Activated T-cell treated with anti-CD3 and anti-CD28 coated beads for 4 hours (primary cell): ENCODE data around the gene TEK.
"Not testable (repeated sequence)": the region's sequence is repeated elsewhere in the genome, so short reads cannot be mapped to it uniquely, and the experiment has no call there.

Experiments
- DNase-seq: peaks from one replicate; pipeline ENCODE4 v3.0.0-alpha.2; 2020

Gene TEK

DNA sequence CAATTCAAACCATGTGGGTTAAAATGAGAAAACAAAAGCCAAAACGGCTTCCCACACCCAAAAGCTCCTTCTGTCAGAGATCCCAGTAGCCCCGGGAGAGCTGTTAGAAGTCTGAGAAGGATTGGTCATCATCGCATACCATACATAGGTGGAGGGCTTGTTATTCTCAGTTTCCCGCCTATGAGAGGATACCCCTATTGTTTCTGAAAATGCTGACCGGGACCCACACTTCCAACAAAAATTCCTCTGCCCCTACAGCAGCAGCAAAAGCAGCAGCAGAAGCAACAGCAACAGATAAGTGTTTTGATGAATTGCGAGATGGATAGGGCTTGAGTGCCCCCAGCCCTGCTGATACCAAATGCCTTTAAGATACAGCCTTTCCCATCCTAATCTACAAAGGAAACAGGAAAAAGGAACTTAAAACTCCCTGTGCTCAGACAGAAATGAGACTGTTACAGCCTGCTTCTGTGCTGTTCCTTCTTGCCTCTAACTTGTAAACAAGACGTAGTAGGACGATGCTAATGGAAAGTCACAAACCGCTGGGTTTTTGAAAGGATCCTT, at the start of gene TEK:
Gene TEK (plus strand): TSS at position 245 of the 561 bp plus-strand sequence. CDS start 366 bp downstream, outside the sequence.
- DNase-seq: no peak

- no peak for DNase-seq
Observed at GRCh38 chr9:27059412-27059811, 49.6 kb upstream of the TEK start.

- no peak for DNase-seq
Observed at GRCh38 chr9:27059907-27060306, 49.1 kb upstream of the TEK start.

GRCh38 chr9:27065288-27065687, 43.7 kb upstream of the TEK start:
- no peak for DNase-seq

- no peak for DNase-seq
Observed at GRCh38 chr9:27073841-27074728, 34.9 kb upstream of the TEK start.

GRCh38 chr9:27078685-27079084, 30.3 kb upstream of the TEK start:
- DNase-seq: no peak

DNA sequence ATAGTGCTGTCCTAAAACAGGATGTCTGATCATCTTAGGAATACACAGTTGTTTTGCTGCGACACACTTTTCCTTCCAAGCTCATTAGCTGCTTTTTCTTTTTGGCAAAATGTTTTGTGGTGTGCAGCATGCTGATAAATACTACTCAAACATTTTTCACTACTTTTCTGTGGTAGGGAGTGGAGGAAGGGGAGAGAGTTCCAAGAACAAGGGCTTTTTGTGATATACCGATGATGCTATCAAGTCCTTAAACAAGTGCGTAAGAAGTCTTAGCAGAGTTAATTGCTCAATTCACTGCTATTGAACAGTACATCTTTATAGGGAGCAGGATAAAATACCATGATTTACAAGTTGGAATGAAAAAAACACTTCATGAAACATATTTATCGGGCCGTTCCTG, 23.6 kb upstream of the TEK start:
- no peak for DNase-seq

- DNase-seq: no peak
Observed at GRCh38 chr9:27086818-27087680, 22.0 kb upstream of the TEK start.

DNA sequence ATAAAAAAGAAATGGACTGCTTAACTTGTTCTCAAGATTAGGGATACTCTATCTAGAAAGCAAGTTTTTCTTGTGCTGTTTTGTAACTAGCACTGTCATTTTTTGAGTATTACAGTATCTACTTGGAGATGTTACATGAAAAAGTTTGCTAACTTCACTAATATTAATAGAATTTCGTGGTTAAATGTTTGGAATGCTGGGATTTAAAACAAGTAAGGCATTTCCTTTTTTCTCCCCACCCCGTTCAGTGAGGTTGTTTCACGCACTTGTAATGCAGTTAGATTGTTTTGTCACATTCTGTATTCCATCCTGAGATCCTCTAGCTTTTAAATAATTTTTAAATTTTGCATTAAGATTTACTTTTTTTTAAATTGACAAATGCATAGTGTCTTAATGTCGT, 20.0 kb upstream of the TEK start:
- DNase-seq: no peak

DNA sequence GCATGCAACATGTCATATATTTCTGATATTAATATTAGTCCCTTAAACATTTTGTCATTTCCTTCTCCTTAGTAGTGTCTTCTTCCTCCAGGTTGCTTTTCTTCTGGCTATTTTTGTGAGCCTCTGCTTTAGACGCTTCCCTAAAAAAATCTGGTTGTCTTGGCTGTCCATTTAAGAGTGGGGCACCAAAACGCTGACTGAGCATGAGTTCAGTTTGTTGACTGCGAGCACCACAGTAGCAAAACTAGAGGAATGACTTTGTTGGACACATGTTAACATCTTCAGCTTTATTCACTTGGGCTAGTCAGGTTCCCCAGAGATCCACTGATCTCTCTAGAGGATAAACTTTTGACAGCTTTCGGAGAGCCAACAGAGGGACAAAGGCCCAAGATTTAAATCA, 19.3 kb upstream of the TEK start:
- DNase-seq: no peak

- no peak for DNase-seq
Observed at GRCh38 chr9:27090231-27090630, 18.8 kb upstream of the TEK start.

DNA sequence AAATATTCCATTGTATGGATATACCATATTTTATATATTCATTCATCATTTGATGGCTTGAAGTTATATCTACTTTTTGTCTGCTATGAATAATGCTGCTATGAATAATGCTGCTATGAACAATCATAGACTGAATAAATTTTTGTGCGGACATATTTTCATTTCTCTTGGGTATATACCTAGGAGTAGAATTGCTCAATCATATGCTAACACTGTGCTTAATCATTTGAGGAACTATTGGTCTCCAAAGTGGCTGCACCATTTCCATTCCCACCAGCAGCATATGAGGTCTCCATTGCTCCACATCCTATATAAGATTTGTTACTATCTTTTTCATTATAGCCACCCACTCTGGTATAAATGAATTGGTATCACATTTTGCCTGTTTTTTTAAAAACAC, 18.3 kb upstream of the TEK start:
- no peak for DNase-seq

DNA sequence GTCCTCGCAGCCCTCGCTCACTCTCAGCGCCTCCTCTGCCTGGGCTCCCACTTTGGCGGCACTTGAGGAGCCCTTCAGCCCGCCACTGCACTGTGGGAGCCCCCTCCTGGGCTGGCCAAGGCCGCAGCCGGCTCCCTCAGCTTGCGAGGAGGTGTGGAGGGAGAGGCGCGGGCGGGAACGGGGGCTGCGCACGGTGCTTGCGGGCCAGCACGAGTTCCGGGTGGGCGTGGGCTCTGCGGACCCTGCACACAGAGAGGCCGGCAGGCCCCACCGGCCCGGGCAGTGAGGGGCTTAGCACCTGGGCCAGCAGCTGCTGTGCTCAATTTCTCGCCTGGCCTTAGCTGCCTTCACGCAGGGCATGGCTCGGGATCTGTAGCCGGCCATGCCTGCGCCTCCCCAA, 16.5 kb upstream of the TEK start:
- DNase-seq: not testable (repeated sequence)

- DNase-seq: not testable (repeated sequence)
Observed at GRCh38 chr9:27093384-27094067, 15.5 kb upstream of the TEK start.

GRCh38 chr9:27094640-27095298, 14.3 kb upstream of the TEK start:
- no peak for DNase-seq

DNA sequence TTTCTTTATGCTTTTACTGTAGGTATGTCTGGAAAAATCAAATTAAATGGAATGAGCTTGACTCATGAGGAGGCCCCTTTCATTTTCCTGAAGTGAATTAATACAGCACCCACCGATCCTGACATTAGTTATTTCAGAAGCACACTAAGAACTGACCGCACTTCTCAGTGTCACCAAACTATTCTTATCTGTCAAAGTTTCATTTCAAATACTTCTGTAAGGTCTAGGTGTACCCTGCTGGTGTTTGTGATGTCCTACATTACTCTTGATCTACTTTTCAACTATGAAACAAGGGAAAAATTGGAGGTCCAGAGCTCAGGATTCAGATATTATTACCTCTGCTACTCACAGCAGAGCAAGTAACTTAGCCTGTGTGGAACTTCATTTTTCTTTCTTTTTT, 1.8 kb upstream of the TEK start:
- DNase-seq: no peak

- no peak for DNase-seq
Observed at GRCh38 chr9:27109621-27110020, 596 bp downstream of the TEK start.

- DNase-seq: no peak
Observed at GRCh38 chr9:27110181-27110580, 1.2 kb downstream of the TEK start.

- no peak for DNase-seq
Observed at GRCh38 chr9:27112235-27112634, 3.2 kb downstream of the TEK start.

- no peak for DNase-seq
Observed at GRCh38 chr9:27117489-27118135, 8.6 kb downstream of the TEK start.

GRCh38 chr9:27118916-27119315, 9.9 kb downstream of the TEK start:
- DNase-seq: no peak

- DNase-seq: no peak
Observed at GRCh38 chr9:27124151-27124550, 15.1 kb downstream of the TEK start.
